ENCODE data around the gene TMEM168.
"Not testable (repeated sequence)": the region's sequence is repeated elsewhere in the genome, so short reads cannot be mapped to it uniquely, and the experiment has no call there.

The TMEM168 gene, protein sequence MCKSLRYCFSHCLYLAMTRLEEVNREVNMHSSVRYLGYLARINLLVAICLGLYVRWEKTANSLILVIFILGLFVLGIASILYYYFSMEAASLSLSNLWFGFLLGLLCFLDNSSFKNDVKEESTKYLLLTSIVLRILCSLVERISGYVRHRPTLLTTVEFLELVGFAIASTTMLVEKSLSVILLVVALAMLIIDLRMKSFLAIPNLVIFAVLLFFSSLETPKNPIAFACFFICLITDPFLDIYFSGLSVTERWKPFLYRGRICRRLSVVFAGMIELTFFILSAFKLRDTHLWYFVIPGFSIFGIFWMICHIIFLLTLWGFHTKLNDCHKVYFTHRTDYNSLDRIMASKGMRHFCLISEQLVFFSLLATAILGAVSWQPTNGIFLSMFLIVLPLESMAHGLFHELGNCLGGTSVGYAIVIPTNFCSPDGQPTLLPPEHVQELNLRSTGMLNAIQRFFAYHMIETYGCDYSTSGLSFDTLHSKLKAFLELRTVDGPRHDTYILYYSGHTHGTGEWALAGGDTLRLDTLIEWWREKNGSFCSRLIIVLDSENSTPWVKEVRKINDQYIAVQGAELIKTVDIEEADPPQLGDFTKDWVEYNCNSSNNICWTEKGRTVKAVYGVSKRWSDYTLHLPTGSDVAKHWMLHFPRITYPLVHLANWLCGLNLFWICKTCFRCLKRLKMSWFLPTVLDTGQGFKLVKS

DNA sequence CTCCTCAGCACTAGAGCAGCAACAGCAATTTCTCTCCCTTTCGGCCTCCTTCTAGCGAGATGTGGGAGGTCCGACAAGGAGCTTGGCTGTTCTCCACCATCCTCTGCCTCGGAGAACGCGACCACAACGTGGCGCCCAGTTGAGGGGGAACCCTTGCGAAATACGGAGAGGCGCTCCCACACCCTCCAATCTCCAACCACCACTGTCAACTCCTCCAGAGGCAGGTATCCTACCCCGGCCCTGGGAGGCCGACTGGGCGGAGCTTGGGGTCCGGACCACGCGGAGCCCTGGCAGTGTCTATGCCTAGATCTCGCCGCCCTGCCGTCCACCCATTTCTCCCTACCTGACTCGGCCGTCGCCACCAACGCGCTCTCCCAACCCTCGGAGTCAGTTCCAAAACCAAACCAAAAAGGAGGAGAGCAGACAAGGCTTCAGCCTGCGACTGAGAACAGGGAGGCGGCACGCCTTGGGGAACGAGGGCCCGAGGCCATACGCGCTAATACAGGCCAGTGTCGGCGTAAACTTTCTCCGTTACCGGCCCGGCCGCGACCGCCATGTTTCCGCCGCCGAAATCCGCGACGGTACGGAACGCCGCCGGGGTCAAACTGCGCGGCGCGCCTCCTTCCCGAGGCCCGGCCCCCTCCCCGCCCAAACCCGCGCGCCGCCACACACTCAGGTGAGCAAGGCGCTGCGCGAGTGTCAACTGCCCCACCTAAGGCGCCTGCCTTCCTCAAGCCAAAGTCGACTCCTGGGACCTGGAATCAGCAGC lies at the start of gene TMEM168:
TSS of gene TMEM168 (minus strand) at position 577 of the 769 bp plus-strand sequence. CDS start 5,568 bp downstream, outside the sequence.
- peak; percentile 84 to 85 for DNase-seq

DNA sequence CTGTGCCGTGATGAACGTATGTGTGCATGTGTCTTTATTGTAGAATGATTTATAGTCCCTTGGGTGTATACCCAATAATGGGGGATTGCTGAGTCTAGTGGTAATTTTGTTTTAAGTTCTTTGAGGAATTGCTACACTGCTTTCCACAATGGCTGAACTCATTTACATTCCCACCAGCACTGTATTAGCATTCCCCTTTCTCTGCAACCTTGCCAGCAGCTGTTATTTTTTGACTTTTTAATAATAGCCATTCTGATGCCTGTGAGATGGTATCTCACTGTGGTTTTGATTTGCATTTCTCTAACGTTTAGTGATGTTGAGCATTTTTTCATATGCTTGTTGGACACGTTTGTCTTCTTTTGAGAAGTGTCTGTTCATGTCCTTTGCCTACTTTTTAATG lies 45.7 kb upstream of the TMEM168 start:
- DNase-seq, result not testable (repeated sequence)

DNA sequence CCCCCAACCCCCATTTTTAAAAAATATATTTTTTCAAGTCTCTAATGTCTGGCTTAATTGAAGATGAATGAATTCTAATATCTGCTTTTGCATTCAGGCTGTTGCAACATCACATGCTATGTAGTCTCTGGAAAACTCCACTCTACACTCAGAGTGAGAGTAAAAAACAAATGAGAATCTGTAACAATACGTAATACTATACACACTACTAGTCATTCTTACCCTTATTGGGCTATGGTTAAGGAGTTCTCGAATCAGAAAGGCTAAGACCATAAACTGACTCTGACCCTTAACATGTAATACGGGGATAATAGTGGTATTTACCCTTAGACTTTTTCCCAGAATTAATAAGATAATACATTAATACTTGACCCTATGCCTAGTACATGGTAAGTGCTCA lies 42.9 kb upstream of the TMEM168 start:
- no peak for DNase-seq

DNA sequence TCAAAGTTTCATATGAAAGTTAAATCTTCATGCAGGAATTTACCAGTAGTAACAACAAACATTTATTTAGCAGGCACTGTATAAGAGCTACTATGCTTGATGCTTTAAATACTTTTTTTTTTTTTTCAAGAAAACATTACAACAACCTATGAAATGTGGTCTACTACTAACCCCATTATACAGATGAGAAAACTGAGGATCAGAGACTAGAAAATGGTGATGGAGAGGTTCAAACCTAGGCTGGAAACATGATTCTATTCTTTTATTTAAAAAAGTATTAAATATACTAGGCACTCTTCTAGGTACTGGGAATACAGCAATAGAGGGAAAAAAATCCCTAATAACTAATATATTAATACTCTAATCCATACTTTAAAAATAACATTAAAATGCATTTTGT lies 40.6 kb upstream of the TMEM168 start:
- DNase-seq, result no peak

DNA sequence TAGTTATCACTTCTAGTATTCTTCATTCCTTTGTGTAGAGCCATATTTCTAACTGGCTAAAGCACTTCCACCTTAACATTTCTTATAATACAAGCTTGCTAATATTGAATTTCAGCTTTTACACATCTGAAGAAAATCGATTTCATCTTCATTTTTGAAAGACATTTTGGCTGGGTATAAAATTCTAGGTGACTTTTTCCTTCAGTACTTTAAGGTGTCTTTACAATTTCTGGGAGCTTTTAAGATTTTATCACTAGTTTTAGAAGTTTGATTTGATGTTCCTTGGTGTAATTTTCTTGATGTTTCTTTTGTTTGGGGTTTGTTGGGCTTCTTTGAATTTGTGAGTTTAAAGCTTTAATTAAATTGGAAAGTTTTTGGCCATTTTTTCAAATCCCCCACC lies 38.5 kb upstream of the TMEM168 start:
- DNase-seq, result no peak

DNA sequence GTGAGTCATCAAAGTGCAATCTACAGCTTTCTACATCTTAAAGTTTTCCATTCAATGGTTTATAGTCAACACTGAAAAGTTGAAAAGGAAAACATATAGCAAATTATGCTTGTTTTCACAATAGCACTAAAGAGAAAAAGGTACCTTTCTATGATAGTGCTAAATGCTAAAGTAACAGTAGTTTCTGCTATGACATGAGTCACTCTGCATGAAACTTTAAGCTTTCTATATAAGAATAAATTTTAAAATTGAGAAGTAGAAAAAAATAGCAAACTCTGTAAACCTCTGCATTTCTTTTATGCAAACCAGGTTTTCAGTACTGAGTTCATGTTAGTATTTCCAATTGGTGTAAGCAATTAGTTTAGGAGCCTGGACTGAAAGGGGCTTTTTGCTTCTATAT lies 31.2 kb upstream of the TMEM168 start:
- DNase-seq, result no peak

DNA sequence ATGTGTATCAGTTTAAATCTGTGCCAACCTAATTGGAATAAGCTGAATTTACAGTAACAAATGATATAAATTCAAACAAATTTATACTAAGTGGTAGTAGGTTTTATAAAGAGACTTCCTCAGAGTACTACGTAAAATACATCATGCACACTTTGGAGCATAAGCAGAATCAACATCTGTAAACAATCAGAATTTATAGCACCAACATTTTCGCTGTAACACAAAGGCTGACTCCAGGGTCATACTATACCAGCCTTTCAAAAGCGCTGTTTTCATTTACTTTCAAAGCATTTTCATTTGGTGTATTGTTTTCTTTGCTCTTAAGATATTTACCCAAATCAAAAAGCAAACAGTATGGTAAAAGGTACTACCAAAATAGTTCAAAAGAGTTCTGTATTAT lies 29.3 kb upstream of the TMEM168 start:
- DNase-seq, result no peak

DNA sequence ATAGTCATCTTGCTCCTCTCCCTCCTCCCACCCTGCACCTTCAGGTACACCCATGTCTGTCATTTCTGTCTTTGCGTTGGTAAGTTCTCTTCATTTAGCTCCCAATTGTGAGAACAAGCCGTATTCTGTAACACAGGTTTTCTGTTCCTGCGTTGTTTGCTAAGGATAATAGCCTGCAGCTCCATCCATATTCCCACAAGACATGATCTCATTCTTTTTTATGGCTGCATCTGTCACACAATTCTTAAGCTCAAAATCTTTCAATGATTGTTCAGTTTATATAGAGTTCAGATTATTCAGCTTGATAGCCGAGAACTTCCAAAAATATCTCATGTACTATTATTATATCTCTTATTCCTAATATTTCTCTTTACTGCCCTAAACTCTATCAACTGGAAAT lies 16.0 kb upstream of the TMEM168 start:
- DNase-seq, result no peak

DNA sequence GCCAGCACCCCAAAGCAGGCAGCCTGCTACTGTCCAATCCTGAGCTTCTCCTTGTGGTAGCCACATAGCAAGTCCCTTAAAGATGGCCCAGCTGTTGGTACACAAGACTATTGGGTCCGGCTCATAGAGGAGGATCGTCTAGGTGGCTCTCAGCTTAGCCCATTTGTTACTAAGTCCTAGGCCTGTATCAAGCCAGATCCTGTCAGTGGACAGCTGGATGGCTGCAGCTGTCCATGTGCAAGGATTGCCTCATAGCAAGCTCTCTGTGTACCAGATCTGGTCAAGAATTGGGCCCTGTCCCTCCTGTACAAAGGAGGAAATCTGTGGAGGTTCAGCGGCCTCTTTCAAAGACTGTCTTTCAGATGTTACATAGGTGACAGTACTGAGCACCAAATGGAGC lies 12.2 kb upstream of the TMEM168 start:
- no peak for DNase-seq

DNA sequence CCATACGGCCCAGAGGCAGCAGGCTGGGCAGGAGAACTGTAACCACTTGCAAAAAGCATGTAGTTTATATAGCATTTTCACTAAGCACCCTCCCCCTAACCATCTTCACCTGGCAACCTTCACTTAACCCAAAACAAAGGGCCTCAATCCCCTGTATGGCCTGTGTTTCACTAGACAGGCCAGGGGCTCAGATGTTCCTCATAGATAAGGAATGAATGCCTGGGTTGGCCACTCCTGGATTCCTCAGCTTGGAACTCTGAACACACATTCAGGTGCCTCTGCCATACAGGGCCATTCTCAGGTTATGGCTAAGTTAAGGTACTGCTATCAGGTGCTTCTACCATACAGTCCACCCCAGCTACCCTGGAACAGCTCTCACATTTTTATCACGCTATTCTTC lies 10.3 kb upstream of the TMEM168 start:
- no peak for DNase-seq

DNA sequence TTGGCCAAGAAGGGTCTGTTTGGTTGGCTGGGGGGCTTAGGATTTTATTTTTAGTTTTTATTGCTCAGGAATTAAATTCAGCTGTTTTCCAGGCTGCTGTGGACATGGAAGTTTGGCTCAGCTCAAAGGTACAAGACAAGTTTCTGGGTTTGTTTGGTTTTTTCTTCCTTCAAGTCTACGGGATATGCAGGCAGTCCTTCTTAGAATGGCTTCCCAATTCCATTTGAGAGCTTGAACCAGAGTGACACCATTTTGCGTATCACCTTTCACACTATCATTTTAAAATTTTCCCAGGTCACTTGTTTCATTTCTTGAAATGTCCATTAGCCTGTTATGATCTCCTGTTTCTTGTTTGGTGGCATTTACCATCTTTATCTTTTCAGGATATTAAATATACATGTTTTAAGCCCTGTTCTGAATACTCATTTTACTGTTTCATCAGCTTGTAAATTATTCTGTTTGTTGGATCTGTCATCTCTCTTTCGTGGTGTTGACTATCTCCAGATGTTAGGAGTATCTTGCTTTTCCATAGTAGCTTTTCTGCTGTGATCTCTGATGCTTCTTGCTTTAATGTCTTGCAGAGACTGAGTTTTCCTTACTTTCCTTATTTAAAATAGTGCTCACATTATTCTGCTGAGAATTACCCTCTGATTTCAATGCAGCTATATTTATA lies 9.4 kb upstream of the TMEM168 start:
- no peak for DNase-seq

DNA sequence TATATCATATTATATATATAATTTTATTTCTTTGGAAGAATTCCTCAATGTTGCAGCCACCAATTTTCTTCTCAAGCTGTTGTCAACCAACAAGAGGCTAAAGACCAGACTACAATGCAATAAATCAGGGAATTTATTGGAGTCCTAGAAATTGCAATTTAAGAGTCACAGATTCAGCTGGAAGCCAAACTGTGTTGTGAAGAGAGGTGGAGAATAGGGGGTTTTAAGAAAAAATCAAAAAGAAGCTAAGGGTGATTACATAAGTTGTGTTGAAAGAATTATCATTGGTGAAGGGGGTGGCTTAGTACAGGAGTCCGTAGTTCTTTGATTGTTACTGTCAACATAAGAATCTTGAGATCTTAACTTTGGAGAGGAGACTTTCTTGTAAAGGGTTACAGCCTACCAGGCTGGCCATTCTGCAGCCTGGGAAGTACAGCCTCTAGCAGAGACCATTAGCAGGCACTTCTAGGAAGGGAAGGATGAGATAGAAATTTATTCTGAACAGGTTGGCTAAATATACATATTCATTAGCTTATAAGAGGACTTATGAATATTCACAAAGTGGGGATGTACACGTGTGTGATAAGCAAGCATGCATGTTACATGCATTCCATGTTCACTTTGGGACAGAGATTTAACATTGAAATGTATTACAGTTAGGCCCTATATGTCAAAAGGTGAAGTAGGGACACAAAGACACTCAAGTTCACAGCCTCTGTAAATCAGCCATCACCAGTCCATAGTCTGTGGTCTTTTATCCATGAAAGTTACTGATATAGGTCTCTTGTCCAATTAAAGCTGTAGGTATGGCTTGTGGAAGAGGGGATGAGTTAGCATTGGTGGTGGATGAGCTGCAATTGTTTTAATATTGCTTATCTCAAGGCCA lies 8.3 kb upstream of the TMEM168 start:
- DNase-seq, result no peak

DNA sequence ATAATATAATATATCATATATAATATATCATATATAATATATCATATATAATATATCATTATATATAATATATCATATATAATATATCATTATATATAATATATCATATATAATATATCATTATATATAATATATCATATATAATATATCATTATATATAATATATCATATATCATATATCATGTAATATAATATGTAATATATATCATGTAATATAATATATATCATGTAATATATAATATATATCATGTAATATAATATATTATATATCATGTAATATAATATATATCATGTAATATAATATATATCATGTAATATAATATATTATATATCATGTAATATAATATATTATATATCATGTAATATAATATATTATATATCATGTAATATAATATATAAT lies 6.4 kb upstream of the TMEM168 start:
- not testable (repeated sequence) for DNase-seq

DNA sequence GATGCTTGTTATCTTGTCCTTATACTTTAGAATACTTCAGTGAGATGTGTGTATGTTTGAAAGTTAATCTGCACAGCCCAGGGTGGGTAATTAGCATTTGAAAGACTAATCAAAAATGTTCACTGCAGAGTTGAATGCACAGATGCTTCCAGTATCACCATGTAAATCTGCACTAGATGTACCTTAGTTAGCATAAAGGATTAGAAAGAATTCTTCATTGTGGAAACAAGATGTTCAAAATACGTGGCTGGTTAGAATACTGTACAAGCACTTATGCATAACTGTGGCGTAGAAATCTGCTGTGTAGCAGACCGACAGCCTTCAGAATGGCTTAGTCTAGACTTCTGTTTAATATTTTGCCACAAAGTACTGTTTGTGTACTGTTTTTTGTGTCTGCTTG lies 2.2 kb upstream of the TMEM168 start:
- DNase-seq, result no peak

DNA sequence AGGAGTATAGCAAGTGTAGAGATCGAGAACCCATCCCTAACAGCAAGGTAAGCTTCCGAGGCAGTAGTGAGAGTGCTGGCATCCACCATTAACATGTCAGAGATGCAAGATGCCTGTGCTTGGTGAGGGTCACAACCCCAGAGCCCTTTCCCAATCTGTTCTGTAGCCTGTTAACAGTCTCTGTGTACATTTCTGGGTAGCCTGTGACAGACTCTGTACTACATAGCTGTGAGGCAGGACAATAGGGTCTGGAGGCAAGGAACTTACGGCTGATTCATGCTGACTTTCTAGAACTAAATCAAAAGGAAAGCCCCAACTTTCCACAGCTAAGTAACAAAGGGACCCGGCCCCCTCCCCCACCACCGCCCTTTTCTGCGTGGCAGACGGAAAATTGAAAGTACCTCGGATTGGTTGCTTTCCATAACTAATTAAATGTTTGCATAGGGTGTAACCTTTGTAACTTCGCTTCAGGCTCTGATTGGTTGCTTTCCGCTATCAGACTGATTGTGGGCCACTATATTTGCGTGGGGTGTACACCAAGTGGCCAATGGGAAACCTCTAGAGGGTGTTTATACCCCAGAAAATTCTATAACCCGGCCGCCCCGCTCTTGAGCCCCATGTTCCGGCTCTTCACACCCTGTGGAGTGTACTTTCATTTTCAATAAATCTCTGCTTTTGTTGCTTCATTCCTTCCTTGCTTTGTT lies 1.4 kb upstream of the TMEM168 start:
- DNase-seq, result no peak

DNA sequence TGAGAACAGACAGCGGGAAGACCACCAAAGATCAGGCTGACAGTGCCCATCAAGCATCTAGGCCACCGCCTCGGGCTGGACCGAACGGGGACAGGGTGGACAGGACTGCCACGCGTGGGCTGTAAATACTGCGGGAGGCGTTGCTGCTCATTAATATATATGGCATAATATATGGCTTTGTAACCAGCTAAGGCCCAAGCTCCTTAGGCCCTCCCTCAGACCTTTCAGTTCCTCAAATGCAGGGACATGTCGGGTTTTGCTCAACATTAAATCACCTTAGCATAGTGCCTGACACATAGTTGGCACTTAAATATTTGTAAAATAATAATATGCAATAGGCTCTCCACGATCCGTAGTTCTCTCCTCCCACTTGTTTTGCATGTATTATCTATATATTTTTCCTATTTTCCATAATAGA lies 402 bp upstream of the TMEM168 start:
- no peak for DNase-seq

DNA sequence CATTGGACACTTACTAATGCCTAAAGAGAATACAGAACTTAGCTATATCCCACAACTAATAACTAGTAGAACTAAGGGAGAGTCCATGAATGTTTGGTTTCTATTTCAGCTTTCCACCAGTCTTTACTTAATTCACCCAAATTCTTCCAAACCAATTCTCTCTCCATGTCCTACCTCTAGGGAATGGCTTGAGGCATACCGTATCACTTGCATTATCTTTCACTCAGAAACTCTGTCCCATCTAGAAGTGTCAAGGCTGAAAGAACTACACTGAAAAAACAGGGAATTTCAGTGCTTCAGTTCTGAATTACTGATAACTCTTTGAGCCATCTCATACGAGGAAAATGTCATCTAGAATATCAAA lies 758 bp downstream of the TMEM168 start:
- no peak for DNase-seq

DNA sequence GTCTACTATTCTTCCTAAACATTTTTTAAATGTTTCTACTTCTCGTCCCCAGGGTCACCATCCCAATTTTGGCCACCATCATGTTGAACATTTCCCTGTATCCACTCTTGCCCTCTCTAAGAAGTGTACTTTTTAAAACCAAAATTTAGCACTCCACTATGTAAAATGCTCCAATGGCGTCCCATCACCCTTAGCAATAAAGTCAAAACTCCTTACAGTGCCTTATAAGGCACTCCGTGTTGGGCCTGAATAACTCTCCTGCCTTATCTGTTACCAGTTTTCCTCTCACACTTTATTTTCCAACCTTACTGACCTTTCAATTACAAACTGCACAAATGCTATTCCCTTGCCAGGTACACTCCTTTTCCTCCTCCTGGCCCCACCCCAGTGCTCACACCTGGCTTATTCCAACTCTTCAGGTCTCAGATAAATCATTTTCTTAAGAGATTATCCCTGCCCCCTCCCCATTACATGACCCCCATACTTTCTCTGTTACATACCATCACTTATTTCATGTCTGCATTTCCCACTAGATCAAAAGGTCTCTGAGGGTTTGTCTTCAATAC lies 1.3 kb downstream of the TMEM168 start:
- no peak for DNase-seq

DNA sequence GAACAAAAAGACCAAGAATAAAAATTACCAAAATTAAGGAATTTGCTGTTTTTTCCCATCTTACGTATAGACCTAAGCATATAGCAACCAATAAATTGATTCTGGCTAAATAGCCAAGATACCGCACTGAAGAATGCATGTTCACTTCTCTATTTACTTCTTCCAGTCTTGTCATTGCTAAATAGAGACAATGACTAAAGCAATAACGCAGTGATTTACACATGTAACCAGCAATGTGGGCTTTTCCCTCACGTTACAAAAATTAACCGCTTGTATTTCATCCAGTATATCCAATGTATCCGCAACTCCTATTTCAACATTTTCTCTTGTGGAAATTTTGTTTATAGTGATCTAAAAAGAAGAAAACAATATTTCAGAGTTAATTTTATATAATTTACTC lies 5.6 kb downstream of the TMEM168 start:
- DNase-seq, result no peak

DNA sequence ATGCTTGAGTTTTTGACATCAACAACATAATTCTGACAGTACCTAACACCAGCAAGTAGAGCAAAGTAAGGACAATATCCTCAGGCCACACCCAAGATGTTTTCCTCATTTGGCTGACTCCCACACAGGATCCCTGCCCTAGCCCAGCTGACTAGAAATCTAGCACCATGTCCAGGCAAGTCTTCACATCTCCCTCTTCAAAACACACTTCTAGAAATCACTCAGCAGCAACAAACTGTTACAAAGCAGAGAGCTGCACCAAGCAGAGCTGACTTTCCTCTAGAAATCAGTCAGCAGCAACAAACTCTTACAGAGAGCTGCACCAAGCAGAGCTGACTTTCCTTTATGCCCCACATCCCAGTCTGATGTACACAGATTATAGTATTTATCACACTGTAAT lies 7.7 kb downstream of the TMEM168 start:
- no peak for DNase-seq

DNA sequence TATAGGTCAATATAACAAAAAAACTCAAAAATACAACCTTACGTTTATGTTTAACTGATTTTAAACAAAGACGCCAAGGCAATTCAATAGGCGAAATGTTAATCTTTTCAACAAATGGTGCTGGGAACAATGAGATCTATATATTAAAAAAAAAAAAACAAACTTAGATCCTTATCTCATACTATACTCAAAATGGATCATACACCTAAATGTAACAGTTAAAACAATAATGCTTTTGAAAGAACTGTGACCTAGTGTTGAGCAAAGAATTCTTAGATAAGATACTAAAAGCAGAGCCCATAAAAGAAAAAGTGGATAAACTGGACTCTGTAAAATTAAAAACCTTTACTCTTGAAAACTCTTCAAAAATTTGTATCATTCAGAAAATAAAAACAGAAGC lies 8.6 kb downstream of the TMEM168 start:
- no peak for DNase-seq
